GM06990 (cell line): ENCODE measurements around the gene MET.
"Not testable (repeated sequence)": the region's sequence is repeated elsewhere in the genome, so short reads cannot be mapped to it uniquely, and the experiment has no call there.

Experiments used
- DNase-seq: peaks from one replicate; pipeline ENCODE4 v3.0.0-alpha.2; 2011; ENCODE audit not compliant: insufficient read length; ENCODE audit errors: extremely low read depth
- H3K27me3 ChIP-seq: replicated peaks from 2 replicates; pipeline ENCODE4 v1.6.0; 2011; ENCODE audit warnings: low read length; ENCODE audit not compliant: control insufficient read depth, insufficient read depth
- H3K36me3 ChIP-seq: 2 replicates; pipeline ENCODE4 v1.5.1; 2011; ENCODE audit warnings: low read length; ENCODE audit not compliant: control insufficient read depth, insufficient read depth
- H3K4me3 ChIP-seq: replicated peaks from 2 replicates; pipeline ENCODE4 v1.5.1; 2011; ENCODE audit warnings: low read depth, mild to moderate bottlenecking, control low read depth, low read length
- TF ChIP-seq, protein P1 (sequence below): IDR thresholded peaks from 2 replicates; pipeline ENCODE4 v1.5.1; 2011; ENCODE audit warnings: low read length, control low read depth, mild to moderate bottlenecking, inconsistent platforms; ENCODE audit not compliant: insufficient read depth, poor library complexity, severe bottlenecking

MET gene

DNA sequence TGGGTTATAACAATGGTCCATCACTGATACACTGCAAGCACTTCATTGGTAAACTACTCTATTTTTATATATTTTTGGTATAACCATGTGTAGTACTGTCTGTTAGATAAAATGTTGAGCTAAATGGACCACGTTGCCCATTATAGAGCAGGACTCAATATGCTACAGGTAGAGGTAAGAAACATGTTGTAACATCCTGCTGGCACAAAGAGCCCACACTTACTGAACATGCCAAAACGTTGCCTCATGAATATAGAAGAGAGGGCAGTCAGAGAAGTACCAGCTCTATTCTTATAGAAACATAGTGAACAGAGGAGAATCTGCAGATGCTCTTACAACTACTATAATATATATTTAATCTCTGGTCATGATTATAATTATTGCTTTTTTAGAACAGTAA lies 18.4 kb upstream of the MET start:
- no peaks in the 10 kb centered on the region for H3K27me3 ChIP-seq
- TF ChIP-seq, protein P1, sequence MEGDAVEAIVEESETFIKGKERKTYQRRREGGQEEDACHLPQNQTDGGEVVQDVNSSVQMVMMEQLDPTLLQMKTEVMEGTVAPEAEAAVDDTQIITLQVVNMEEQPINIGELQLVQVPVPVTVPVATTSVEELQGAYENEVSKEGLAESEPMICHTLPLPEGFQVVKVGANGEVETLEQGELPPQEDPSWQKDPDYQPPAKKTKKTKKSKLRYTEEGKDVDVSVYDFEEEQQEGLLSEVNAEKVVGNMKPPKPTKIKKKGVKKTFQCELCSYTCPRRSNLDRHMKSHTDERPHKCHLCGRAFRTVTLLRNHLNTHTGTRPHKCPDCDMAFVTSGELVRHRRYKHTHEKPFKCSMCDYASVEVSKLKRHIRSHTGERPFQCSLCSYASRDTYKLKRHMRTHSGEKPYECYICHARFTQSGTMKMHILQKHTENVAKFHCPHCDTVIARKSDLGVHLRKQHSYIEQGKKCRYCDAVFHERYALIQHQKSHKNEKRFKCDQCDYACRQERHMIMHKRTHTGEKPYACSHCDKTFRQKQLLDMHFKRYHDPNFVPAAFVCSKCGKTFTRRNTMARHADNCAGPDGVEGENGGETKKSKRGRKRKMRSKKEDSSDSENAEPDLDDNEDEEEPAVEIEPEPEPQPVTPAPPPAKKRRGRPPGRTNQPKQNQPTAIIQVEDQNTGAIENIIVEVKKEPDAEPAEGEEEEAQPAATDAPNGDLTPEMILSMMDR, result no peak
- H3K4me3 ChIP-seq, result no peak overlapping the region
- no peaks in the 10 kb centered on the region for H3K36me3 ChIP-seq
- no peak for DNase-seq

DNA sequence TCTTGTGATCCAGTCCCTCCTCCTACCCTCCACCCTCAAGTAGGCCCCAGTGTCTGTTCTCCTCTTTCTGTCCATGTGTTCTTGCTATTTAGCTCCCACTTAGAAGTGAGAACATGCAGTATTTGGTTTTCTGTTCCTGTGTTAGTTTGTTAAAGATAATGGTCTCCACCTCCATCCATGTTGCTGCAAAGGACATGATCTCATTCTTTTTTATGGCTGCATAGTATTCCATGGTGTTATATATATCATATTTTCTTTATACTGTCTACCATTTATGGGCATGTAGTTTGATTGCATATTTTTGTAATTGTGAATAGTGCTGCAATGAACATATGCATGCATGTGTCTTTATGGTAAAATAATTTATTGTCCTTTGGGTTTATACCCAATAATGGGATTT lies 12.7 kb upstream of the MET start:
- DNase-seq, H3K36me3 ChIP-seq, H3K27me3 ChIP-seq, H3K4me3 ChIP-seq: not testable (repeated sequence)

DNA sequence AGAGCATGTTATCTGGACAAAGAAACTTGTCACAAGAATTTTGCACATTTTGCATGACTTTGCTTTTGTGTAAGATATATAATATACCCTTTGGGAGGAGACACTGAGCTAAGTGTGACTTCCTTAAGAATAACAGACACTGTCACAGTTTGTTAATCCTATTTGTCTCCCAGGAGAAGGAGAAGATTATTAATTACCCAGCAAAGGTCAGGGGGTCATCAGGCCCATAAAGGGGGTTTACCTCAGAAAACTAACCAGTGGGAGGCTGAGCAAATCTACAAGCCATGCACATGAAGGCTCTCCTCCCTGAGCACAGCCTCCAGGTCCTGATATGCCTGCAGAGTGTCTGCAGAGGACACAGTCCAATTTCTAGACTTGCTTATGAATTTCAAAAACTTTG lies 10.1 kb upstream of the MET start:
- Histone ChIP-seq H3K27me3 (no peaks in the 10 kb centered on the region; the same call in 1 of the 2 replicates), H3K36me3 (no peaks in the 10 kb centered on the region), H3K4me3 (no peak overlapping the region)
- TF ChIP-seq, protein P1, result no peak
- no peak for DNase-seq

DNA sequence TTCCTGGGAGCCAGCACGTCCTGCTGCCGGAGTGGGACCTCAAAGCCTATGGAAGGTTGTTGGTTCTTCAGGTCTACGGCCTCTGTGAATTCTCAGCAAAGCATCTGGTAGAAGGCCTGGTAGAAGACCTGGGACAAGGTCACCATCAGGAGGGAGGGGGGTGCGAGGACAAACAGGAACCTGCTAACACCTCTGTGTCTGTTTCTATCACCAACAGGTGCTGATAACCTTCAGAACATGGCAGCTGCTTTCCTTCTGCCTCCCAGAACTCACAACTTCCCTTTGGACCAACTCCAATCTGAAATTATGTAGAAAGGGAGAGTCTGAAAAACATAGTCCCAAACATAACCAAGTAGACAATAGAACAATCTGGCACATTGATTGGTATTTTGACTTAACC lies 8.3 kb upstream of the MET start:
- TF ChIP-seq, protein P1, result no peak
- no peak overlapping the region for H3K4me3 ChIP-seq

DNA sequence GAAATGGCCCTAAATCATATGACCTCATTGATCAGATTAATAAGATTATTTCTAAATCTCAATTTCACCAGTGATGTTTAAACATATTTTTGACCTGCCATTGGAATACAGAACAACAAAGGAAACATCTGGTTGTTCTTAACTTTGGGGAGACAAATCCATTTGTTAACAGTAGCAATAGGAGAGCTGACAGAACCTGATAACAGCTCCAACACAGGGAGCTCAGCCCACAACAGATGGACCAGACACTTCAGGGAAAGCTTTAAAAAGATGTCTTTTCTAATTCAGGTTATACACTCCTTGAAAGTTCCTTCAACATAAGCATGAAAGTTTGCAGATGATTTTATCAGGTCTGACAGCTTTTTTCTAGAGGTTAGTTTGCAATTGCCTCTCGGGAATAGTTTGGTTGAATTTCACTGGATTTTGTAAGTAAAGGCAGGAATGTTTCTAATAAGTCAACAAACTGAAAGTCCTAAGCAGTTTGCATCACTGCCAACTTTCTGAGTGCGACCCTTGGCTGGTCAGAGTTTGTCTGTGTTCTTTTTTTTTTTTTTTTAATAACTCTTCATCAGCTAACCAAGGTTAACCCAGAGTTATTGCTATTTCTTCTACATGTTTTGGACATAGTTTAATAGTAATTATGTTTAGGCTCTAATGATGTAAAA lies 6.5 kb upstream of the MET start:
- TF ChIP-seq, protein P1, result no peak

More for the DNA sequence above, 8.3 kb upstream of the MET start:
- no peak for DNase-seq
- Histone ChIP-seq H3K27me3 (no peaks in the 10 kb centered on the region; the same call in 1 of the 2 replicates), H3K36me3 (no peaks in the 10 kb centered on the region)

DNA sequence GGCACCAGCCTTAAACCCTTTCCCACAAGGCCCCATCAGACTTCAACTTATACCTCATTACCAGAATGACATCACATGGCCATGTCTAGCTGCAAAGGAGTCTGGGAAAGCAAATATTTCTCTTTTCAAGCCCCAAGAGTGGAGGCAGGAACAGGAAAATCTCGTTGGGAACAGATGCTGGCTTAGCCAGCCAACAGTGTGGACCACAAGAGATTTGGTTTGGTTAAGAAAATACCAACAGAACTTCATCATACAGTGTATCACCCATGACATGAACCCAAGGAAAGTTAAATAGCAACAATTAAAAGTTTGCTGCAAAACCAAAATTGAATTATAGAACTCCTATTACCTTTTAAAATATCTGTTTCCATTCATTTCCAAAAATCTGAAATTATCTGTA lies 2.2 kb upstream of the MET start:
- Histone ChIP-seq H3K36me3 (no peaks in the 10 kb centered on the region), H3K4me3 (no peak overlapping the region), H3K27me3 (peaks cover 3% of the 10 kb centered on the region)
- no peak for DNase-seq
- TF ChIP-seq, protein P1, result no peak

More for the DNA sequence above, 6.5 kb upstream of the MET start:
- Histone ChIP-seq H3K4me3 (no peak overlapping the region), H3K27me3 (peaks cover 1% of the 10 kb centered on the region; the same call in 1 of the 2 replicates), H3K36me3 (no peaks in the 10 kb centered on the region)
- no peak for DNase-seq
